KMS-11 (cell line): ENCODE data around the gene DZIP1L.

Experiments used
- H2AFZ ChIP-seq: fragments of 200-600 bp; sonication (generic); 2 replicates; pipeline ENCODE4 v1.6.1; 2016; ENCODE audit warnings: antibody characterized with exemption, mixed run types, low read depth
- H3K27ac ChIP-seq: fragments of 200-600 bp; sonication (generic); 2 replicates; pipeline ENCODE4 v1.6.1; 2016; ENCODE audit warnings: mild to moderate bottlenecking, mixed run types
- H3K27me3 ChIP-seq: fragments of 200-600 bp; sonication (generic); 2 replicates; pipeline ENCODE4 v1.6.1; 2017; ENCODE audit warnings: mild to moderate bottlenecking, low read depth, mixed run types, moderate library complexity; ENCODE audit not compliant: insufficient read depth
- H3K36me3 ChIP-seq: fragments of 200-600 bp; sonication (generic); 2 replicates; pipeline ENCODE4 v1.6.1; 2017; ENCODE audit warnings: mild to moderate bottlenecking, mixed run types; ENCODE audit not compliant: insufficient read depth
- H3K4me1 ChIP-seq: fragments of 200-600 bp; sonication (generic); 2 replicates; pipeline ENCODE4 v1.6.1; 2016; ENCODE audit warnings: mild to moderate bottlenecking, low read depth, mixed run types; ENCODE audit not compliant: poor library complexity, severe bottlenecking
- H3K4me2 ChIP-seq: fragments of 200-600 bp; sonication (generic); 2 replicates; pipeline ENCODE4 v1.7.0; 2016; ENCODE audit warnings: mild to moderate bottlenecking, mixed run types
- H3K4me3 ChIP-seq: fragments of 200-600 bp; sonication (generic); IDR thresholded peaks from 2 replicates; pipeline ENCODE4 v1.6.1; 2017; ENCODE audit warnings: low read depth, low read length, mixed read lengths; ENCODE audit not compliant: insufficient read depth
- H3K79me2 ChIP-seq: fragments of 200-600 bp; sonication (generic); 2 replicates; pipeline ENCODE4 v1.6.1; 2016; ENCODE audit warnings: low read depth, mixed run types; ENCODE audit not compliant: insufficient read depth
- H3K9ac ChIP-seq: fragments of 200-600 bp; sonication (generic); 2 replicates; pipeline ENCODE4 v1.6.1; 2016; ENCODE audit warnings: mild to moderate bottlenecking, mixed run types
- H4K20me1 ChIP-seq: fragments of 200-600 bp; sonication (generic); 2 replicates; pipeline ENCODE4 v1.6.1; 2016; ENCODE audit warnings: mild to moderate bottlenecking, mixed run types; ENCODE audit not compliant: insufficient read depth
- CTCF ChIP-seq: fragments of 200-600 bp; sonication (generic); conservative IDR thresholded peaks from 2 replicates; pipeline ENCODE4 v1.6.1; 2017; ENCODE audit warnings: low read depth, mild to moderate bottlenecking, antibody characterized with exemption, low read length, moderate library complexity, mixed read lengths

Gene DZIP1L

GRCh38 chr3:138136201-138136600 lies 20.8 kb upstream of the DZIP1L start:
- Histone ChIP-seq H3K79me2 (no peaks in the 10 kb centered on the region), H2AFZ (no peak overlapping the region), H3K36me3 (no peaks in the 10 kb centered on the region), H3K27me3 (no peaks in the 10 kb centered on the region), H3K4me3 (no peak overlapping the region), H3K27ac (no peak overlapping the region), H3K9ac (no peak overlapping the region), H3K4me1 (peaks cover 14% of the 10 kb centered on the region), H4K20me1 (no peaks in the 10 kb centered on the region), H3K4me2 (no peak overlapping the region)
- TF ChIP-seq CTCF: no peak

- Histone ChIP-seq H3K36me3 (no peaks in the 10 kb centered on the region), H3K4me3 (no peak overlapping the region), H4K20me1 (no peaks in the 10 kb centered on the region), H3K27ac (no peak overlapping the region), H3K4me1 (peaks cover 11% of the 10 kb centered on the region), H2AFZ (no peak overlapping the region), H3K27me3 (no peaks in the 10 kb centered on the region), H3K4me2 (no peak overlapping the region), H3K9ac (no peak overlapping the region), H3K79me2 (no peaks in the 10 kb centered on the region)
- no peak for TF ChIP-seq CTCF
These were observed 20.4 kb upstream of the DZIP1L start for GRCh38 chr3:138135833-138136194.

- no peak overlapping the region for H2AFZ ChIP-seq
- H3K4me2 ChIP-seq: no peak overlapping the region
- peaks cover 5% of the 10 kb centered on the region for H3K4me1 ChIP-seq
- H3K79me2 ChIP-seq: no peaks in the 10 kb centered on the region
- H3K9ac ChIP-seq: no peak overlapping the region
- TF ChIP-seq CTCF: no peak
- no peaks in the 10 kb centered on the region for H4K20me1 ChIP-seq
- H3K4me3 ChIP-seq: no peak overlapping the region
- H3K27me3 ChIP-seq: no peaks in the 10 kb centered on the region
- H3K27ac ChIP-seq: no peak overlapping the region
- no peaks in the 10 kb centered on the region for H3K36me3 ChIP-seq
These were observed 19.9 kb upstream of the DZIP1L start for GRCh38 chr3:138135146-138135832.

- no peak within 1 kb of the TSS for H3K4me2 ChIP-seq
- no peaks in the 10 kb centered on the region for H3K79me2 ChIP-seq
- H2AFZ ChIP-seq: no peak within 1 kb of the TSS
- no peaks in the 10 kb centered on the region for H3K36me3 ChIP-seq
- no peak within 1 kb of the TSS for H3K9ac ChIP-seq
- no peak within 1 kb of the TSS for H3K4me3 ChIP-seq
- no peak within 1 kb of the TSS for H3K27ac ChIP-seq
- H4K20me1 ChIP-seq: no peaks in the 10 kb centered on the region
- no peaks in the 10 kb centered on the region for H3K27me3 ChIP-seq
- no peak for TF ChIP-seq CTCF
- no peaks in the 10 kb centered on the region for H3K4me1 ChIP-seq
These were observed 16.8 kb upstream of the DZIP1L start, which contains the start of gene A4GNT for GRCh38 chr3:138132239-138132638. Gene A4GNT, minus strand, starts transcription at chr3:138132390. Its CDS starts 1,134 bp downstream, at chr3:138131256.
